HepG2 (cell line): ENCODE results near the gene LYPD6B. TPM values are rescaled to one million over a fixed set of nuclear protein-coding genes. Genes with fewer than 3 reads are reported as not detected.
A peak's percentile ranks its signal among the peaks of the same experiment; 100 is the strongest.

Experiments used
- ATAC-seq: fragments of 200-7000 bp; cut with Tn5 transposase; 3 replicates; pipeline ENCODE4 v1.9.1; 2020; ENCODE audit warnings: mild to moderate bottlenecking, moderate library complexity
- BruUV-seq: library from RNA; stranded (reverse); fragments of 400-500 nt; replicated peaks from 2 replicates; lab custom pipeline; 2021; lab: Mats Ljungman, UMichigan
- CTCF ChIA-PET: fragments of 300-600 bp; formaldehyde crosslinking; extraction: SDS; loops from one replicate; lab custom pipeline; 2021; ENCODE audit warnings: low total read pairs, inconsistent platforms, low intra/inter-chr PET ratio; lab: Yijun Ruan, JAX
- POLR2A ChIA-PET: fragments of 350-600 bp; sonication (Branson Sonifier 250); formaldehyde crosslinking; loops from one replicate; lab custom pipeline; 2020; ENCODE audit warnings: antibody characterized with exemption, inconsistent platforms; lab: Yijun Ruan, JAX
- DNase-seq: peaks from one replicate; pipeline ENCODE4 v3.0.0-alpha.2; 2015; ENCODE audit warnings: low spot score
- FAIRE-seq: peaks from 3 replicates; lab custom pipeline; 2011; peaks lifted over from hg19 to GRCh38; lab: Jason Lieb, UNC
- H2AFZ ChIP-seq: one replicate; pipeline ENCODE4 v1.6.1; 2011; ENCODE audit warnings: low read length, inconsistent platforms
- H3K27ac ChIP-seq: fragments of 300-600 bp; 3 replicates; pipeline ENCODE4 v1.8.0; 2011; ENCODE audit warnings: mixed run types, mild to moderate bottlenecking, mixed read lengths, low read length, inconsistent platforms; ENCODE audit not compliant: insufficient read depth; ENCODE audit errors: extremely low read length
- H3K27me3 ChIP-seq, 2 experiments: fragments of 200-600 bp in 1 of 2; 2 replicates in 1 of 2; 3 replicates in 1 of 2; pipeline versions ENCODE4 v1.6.0 to v1.8.0; 2011; ENCODE audit warnings: low read length in 2 of 2, mild to moderate bottlenecking in 2 of 2, moderate library complexity in 2 of 2, inconsistent platforms in 1 of 2; ENCODE audit not compliant: insufficient read depth in 2 of 2, control insufficient read depth in 1 of 2
- H3K36me3 ChIP-seq, 2 experiments: fragments of 200-600 bp in 1 of 2; replicated peaks in 1 of 2; 2 replicates in 1 of 2; 3 replicates in 1 of 2; pipeline versions ENCODE4 v1.5.1 to v1.8.0; 2011; ENCODE audit warnings: low read length in 2 of 2, inconsistent platforms in 1 of 2; ENCODE audit not compliant: insufficient read depth in 2 of 2, control insufficient read depth in 1 of 2
- H3K4me1 ChIP-seq: 2 replicates; pipeline ENCODE4 v1.5.1; 2012; ENCODE audit warnings: low read length, inconsistent platforms; ENCODE audit not compliant: insufficient read depth
- H3K4me2 ChIP-seq: 2 replicates; pipeline ENCODE4 v1.6.0; 2011; ENCODE audit warnings: low read depth, low read length, inconsistent platforms
- H3K4me3 ChIP-seq, 3 experiments: fragments of 200-600 bp in 1 of 3; sonication (generic), shearing (Covaris generic) in 1 of 3; replicated peaks in 1 of 3; 2 replicates each; pipeline ENCODE4 v1.5.1; 2011 to 2016; ENCODE audit warnings: low read length in 3 of 3, inconsistent platforms in 2 of 3, low read depth in 2 of 3, mild to moderate bottlenecking in 2 of 3, control low read depth in 1 of 3, mixed read lengths in 1 of 3; ENCODE audit not compliant: insufficient read depth in 1 of 3
- H3K79me2 ChIP-seq: one replicate; pipeline ENCODE4 v1.6.1; 2011; ENCODE audit warnings: low read length, inconsistent platforms; ENCODE audit not compliant: insufficient read depth
- H3K9ac ChIP-seq: 2 replicates; pipeline ENCODE4 v1.6.0; 2011; ENCODE audit warnings: mild to moderate bottlenecking, low read depth, low read length, inconsistent platforms; ENCODE audit not compliant: insufficient read depth
- H3K9me3 ChIP-seq: 2 replicates; pipeline ENCODE4 v1.5.1; 2012; ENCODE audit warnings: mild to moderate bottlenecking, low read length
- H4K20me1 ChIP-seq: 2 replicates; pipeline ENCODE4 v1.6.0; 2011; ENCODE audit warnings: inconsistent platforms, mild to moderate bottlenecking, low read length, moderate library complexity; ENCODE audit not compliant: insufficient read depth
- JDP2 ChIP-seq: sonication (generic); formaldehyde crosslinking; IDR thresholded peaks from 2 replicates; pipeline ENCODE4 v1.8.1; 2022; ENCODE audit warnings: missing genetic modification reagents, borderline replicate concordance
- LCORL ChIP-seq, 2 experiments: fragments of 450-650 bp in 1 of 2; sonication (generic) in 1 of 2; formaldehyde crosslinking in 1 of 2; IDR thresholded peaks; 2 replicates each; pipeline versions ENCODE4 v1.5.0 to v1.6.1; 2017 to 2020; ENCODE audit warnings: antibody characterized with exemption in 1 of 2, missing genetic modification reagents in 1 of 2
- NFYC ChIP-seq: IDR thresholded peaks from 2 replicates; pipeline ENCODE4 v1.6.1; 2016; ENCODE audit warnings: missing genetic modification reagents, missing compliant biosample characterization
- RORA ChIP-seq: sonication (generic); formaldehyde crosslinking; IDR thresholded peaks from 2 replicates; pipeline ENCODE4 v1.5.0; 2020; ENCODE audit warnings: mild to moderate bottlenecking, missing genetic modification reagents, moderate library complexity
- ZBTB4 ChIP-seq: sonication (generic); formaldehyde crosslinking; IDR thresholded peaks from 2 replicates; pipeline ENCODE4 v1.4.0; 2020; ENCODE audit warnings: missing genetic modification reagents, mild to moderate bottlenecking, borderline replicate concordance
- ZNF883 ChIP-seq: sonication (generic); formaldehyde crosslinking; IDR thresholded peaks from 2 replicates; pipeline ENCODE4 v1.5.1; 2020; ENCODE audit warnings: mild to moderate bottlenecking, missing genetic modification reagents; ENCODE audit errors: not compliant biosample characterization
- WGBS: methylation state at CpG from one replicate; pipeline ENCODE4 v1.1.6; 2017; ENCODE audit warnings: low lambda C conversion rate; 5-methylcytosine and 5-hydroxymethylcytosine counted together
- in situ Hi-C: cut with HindIII; loops from 2 replicates; pipeline ENCODE4 v1.10.0; 2017; ENCODE audit warnings: low pct_unique_long_range_greater_than_20kb; ENCODE audit not compliant: extremely low pct_ligation_motif_present
- intact Hi-C: fragments of 100-400 bp; cut with micrococcal nuclease; formaldehyde crosslinking; loops from one replicate; pipeline ENCODE4 v1.10.0; 2022; ENCODE audit not compliant: unreplicated experiment
- polyA plus RNA-seq, 8 experiments: library from polyadenylated mRNA; depleted of rRNA in 3 of 8; stranded (reverse) in 7 of 8; unstranded in 1 of 8; fragments of >200 nt; fragmentation: Illumina TruSeq in 4 of 8; extraction: Trizol in 4 of 8; gene quantifications; 2 replicates each; pipeline versions ENCODE4 v1.2.1 to v1.2.3, GENCODE V29; 2011 to 2016; ENCODE audit warnings: low read depth in 4 of 8, missing spikeins in 1 of 8, mixed read lengths in 1 of 8; ENCODE audit not compliant: insufficient read depth in 1 of 8
- total RNA-seq, 5 experiments: library from RNA; depleted of rRNA; stranded (reverse); fragments of >200 nt; fragmentation: Illumina TruSeq; extraction: Trizol; gene quantifications; 2 replicates each; pipeline ENCODE4 v1.2.3, GENCODE V29; 2016; ENCODE audit warnings: low read depth in 1 of 5

Gene LYPD6B
- total and polyA plus RNA-seq, 2 of the 13 experiments (the other 11 are each of a cell fraction or from before 2014, with no cell fraction given), result not detected

- ATAC-seq, result no peak
- ChIA-PET POLR2A (no interaction called here), CTCF (no interaction called here)
- no peak overlapping the region for H3K4me3 ChIP-seq
- no peak overlapping the region for H3K4me2 ChIP-seq
- no peaks in the 10 kb centered on the region for H4K20me1 ChIP-seq
- TF ChIP-seq ZNF883 (CRISPR knock-in tag) (no peak), ZBTB4 (no peak), JDP2 (no peak), RORA (CRISPR knock-in tag) (no peak)
- FAIRE-seq, result no peak
- no peak overlapping the region for H3K27ac ChIP-seq
- no TSS peak for BruUV-seq
- H3K79me2 ChIP-seq, result no peaks in the 10 kb centered on the region
- in situ Hi-C loops, result no loop called here
- WGBS, result 19% methylated on average over 2 of the region's 2 CpGs
- H3K9me3 ChIP-seq, result no peaks in the 10 kb centered on the region
- H2AFZ ChIP-seq, result no peak overlapping the region
- no peaks in the 10 kb centered on the region; a peak in 1 of 5 replicates for H3K36me3 ChIP-seq
- no peaks in the 10 kb centered on the region for H3K4me1 ChIP-seq
- intact Hi-C loops, result no loop called here
- H3K9ac ChIP-seq, result no peak overlapping the region
- no peak for DNase-seq
- no peaks in the 10 kb centered on the region; a peak in 1 of 5 replicates for H3K27me3 ChIP-seq
Measured at GRCh38 chr2:149160195-149160594, 121.7 kb downstream of the LYPD6B start.

- H3K4me1 ChIP-seq, result no peaks in the 10 kb centered on the region
- DNase-seq (no peak), ATAC-seq (no peak), FAIRE-seq (no peak)
- no peak overlapping the region for H3K27ac ChIP-seq
- no peak overlapping the region for H3K4me2 ChIP-seq
- ChIA-PET CTCF (no interaction called here), POLR2A (no interaction called here)
- no peaks in the 10 kb centered on the region for H3K27me3 ChIP-seq
- H3K79me2 ChIP-seq, result no peaks in the 10 kb centered on the region
- TF ChIP-seq LCORL (IDR thresholded peaks at IDR 0.05), result peak; percentile 79
- no peak for TF ChIP-seq LCORL (CRISPR knock-in tag; IDR thresholded peaks at IDR 0.05)
- no peak for TF ChIP-seq NFYC (CRISPR knock-in tag)
- no peak overlapping the region for H3K9ac ChIP-seq
- BruUV-seq, result no TSS peak
- H2AFZ ChIP-seq, result no peak overlapping the region
- H3K4me3 ChIP-seq, result no peak overlapping the region
- H4K20me1 ChIP-seq, result no peaks in the 10 kb centered on the region
- in situ Hi-C loops, result no loop called here
- 15% methylated on average over 8 of the region's 8 CpGs for WGBS
- H3K9me3 ChIP-seq, result no peaks in the 10 kb centered on the region
- intact Hi-C loops, result no loop called here
- no peaks in the 10 kb centered on the region for H3K36me3 ChIP-seq
Measured at GRCh38 chr2:149160701-149161217, 122.3 kb downstream of the LYPD6B start.
